ENCODE measurements around the gene ZRANB2. TPM values are rescaled to one million over a fixed set of nuclear protein-coding genes. Genes with fewer than 3 reads are reported as not detected.

ZRANB2 gene
- polyA plus RNA-seq, 2 of the 4 experiments (the other 2 are of a cell fraction), result 47.9 to 87.6 TPM

DNA sequence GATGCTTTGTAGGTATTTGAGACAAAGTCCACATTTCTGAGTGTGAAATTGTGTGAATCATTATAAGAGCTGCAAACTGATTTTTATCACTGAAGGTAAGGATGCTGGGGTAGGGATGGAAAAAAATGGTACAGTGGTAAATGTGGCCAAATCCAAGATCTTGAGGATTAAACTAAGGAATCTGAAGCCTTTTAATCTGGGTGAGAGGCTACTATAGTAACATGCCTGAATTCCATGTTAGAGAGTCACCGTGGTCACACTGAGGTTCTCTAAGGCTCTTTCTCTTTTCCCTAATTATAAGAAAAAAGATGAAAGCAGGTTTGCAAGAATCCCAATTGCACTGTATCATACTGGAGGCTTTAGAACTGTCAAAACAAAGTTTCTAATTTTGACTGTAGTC, 50.8 kb downstream of the ZRANB2 start:
- no peak for DNase-seq (ENCODE audit: low read depth in 1 of 2, low spot score in 1 of 2)

GRCh38 chr1:71028981-71029380, 51.9 kb downstream of the ZRANB2 start:
- H3K27ac ChIP-seq, result no peak overlapping the region
- ATAC-seq (no peak), FAIRE-seq (no peak), DNase-seq (ENCODE audit: low read depth in 1 of 2, low spot score in 1 of 2) (no peak)
- no peaks in the 10 kb centered on the region for H3K4me1 ChIP-seq
- ChIA-PET CTCF (no interaction called here), POLR2A (no interaction called here)
- 16% methylated on average over 1 of the region's 1 CpG for WGBS (ENCODE audit: missing lambda C conversion rate)
- no peaks in the 10 kb centered on the region for H3K9me3 ChIP-seq
- H3K4me2 ChIP-seq, result no peak overlapping the region
- H3K4me3 ChIP-seq, result no peak overlapping the region
- no peak for TF ChIP-seq EP300 (IDR thresholded peaks at IDR 0.05)
- TF ChIP-seq SMC3 (IDR thresholded peaks at IDR 0.05), result no peak
- TF ChIP-seq MAZ (IDR thresholded peaks at IDR 0.05; ENCODE audit: borderline replicate concordance, low read depth, low read length), result no peak
- no peak for TF ChIP-seq SREBF2 (IDR thresholded peaks at IDR 0.05)
- TF ChIP-seq HOXB13 (CRISPR knock-in tag; IDR thresholded peaks at IDR 0.05; ENCODE audit: low read depth), result no peak
- TF ChIP-seq, protein P1, sequence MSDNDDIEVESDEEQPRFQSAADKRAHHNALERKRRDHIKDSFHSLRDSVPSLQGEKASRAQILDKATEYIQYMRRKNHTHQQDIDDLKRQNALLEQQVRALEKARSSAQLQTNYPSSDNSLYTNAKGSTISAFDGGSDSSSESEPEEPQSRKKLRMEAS (IDR thresholded peaks at IDR 0.05), result no peak
- no peak for TF ChIP-seq NFE2L2 (conservative IDR thresholded peaks at IDR 0.05; ENCODE audit: low read length)
- no peak for TF ChIP-seq ZC3H11A (IDR thresholded peaks at IDR 0.05)
- no peak for TF ChIP-seq RFX5 (IDR thresholded peaks at IDR 0.05)
- no peak for TF ChIP-seq MAFK (IDR thresholded peaks at IDR 0.05; ENCODE audit: partially characterized antibody)
- TF ChIP-seq RCOR1 (IDR thresholded peaks at IDR 0.05; ENCODE audit: low read depth, low read length), result no peak
- no peak for TF ChIP-seq EHF (CRISPR knock-in tag; IDR thresholded peaks at IDR 0.05)
- no peak for TF ChIP-seq FOSL2 (IDR thresholded peaks at IDR 0.05)
- TF ChIP-seq FOSL2 (CRISPR knock-in tag; IDR thresholded peaks at IDR 0.05), result no peak
- no peak for TF ChIP-seq GATA3 (IDR thresholded peaks at IDR 0.05; ENCODE audit: borderline replicate concordance)
- TF ChIP-seq CTCF (IDR thresholded peaks at IDR 0.05), result no peak
- no peak for TF ChIP-seq PHF8 (IDR thresholded peaks at IDR 0.05; ENCODE audit: borderline replicate concordance, low read depth)
- no peak for TF ChIP-seq ZSCAN20 (CRISPR knock-in tag; IDR thresholded peaks at IDR 0.05)
- TF ChIP-seq HOXA7 (CRISPR knock-in tag; IDR thresholded peaks at IDR 0.05), result no peak
- no peak for TF ChIP-seq BHLHE40 (IDR thresholded peaks at IDR 0.05; ENCODE audit: low read depth, low read length)

More for the DNA sequence above, 50.8 kb downstream of the ZRANB2 start:
- FAIRE-seq (no peak), ATAC-seq (no peak)
- TF ChIP-seq NPAS2 (CRISPR knock-in tag; IDR thresholded peaks at IDR 0.05; ENCODE audit: borderline replicate concordance) (no peak), CTCF (IDR thresholded peaks at IDR 0.05) (no peak), RFX5 (IDR thresholded peaks at IDR 0.05) (no peak), CBX8 (IDR thresholded peaks at IDR 0.05) (no peak), ZFP36 (IDR thresholded peaks at IDR 0.05; ENCODE audit: borderline replicate concordance, partially characterized antibody) (no peak), RCOR1 (IDR thresholded peaks at IDR 0.05; ENCODE audit: low read depth, low read length) (no peak), JUN (IDR thresholded peaks at IDR 0.05) (no peak), ELK1 (IDR thresholded peaks at IDR 0.05; ENCODE audit: low read depth, low read length) (no peak), MAFK (IDR thresholded peaks at IDR 0.05; ENCODE audit: partially characterized antibody) (no peak), JUNB (IDR thresholded peaks at IDR 0.05) (no peak)
- TF ChIP-seq, protein P2, sequence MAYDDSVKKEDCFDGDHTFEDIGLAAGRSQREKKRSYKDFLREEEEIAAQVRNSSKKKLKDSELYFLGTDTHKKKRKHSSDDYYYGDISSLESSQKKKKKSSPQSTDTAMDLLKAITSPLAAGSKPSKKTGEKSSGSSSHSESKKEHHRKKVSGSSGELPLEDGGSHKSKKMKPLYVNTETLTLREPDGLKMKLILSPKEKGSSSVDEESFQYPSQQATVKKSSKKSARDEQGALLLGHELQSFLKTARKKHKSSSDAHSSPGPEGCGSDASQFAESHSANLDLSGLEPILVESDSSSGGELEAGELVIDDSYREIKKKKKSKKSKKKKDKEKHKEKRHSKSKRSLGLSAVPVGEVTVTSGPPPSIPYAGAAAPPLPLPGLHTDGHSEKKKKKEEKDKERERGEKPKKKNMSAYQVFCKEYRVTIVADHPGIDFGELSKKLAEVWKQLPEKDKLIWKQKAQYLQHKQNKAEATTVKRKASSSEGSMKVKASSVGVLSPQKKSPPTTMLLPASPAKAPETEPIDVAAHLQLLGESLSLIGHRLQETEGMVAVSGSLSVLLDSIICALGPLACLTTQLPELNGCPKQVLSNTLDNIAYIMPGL (CRISPR knock-in tag; IDR thresholded peaks at IDR 0.05; ENCODE audit: borderline replicate concordance), result no peak
- no peak overlapping the region for H3K27ac ChIP-seq
- no peak overlapping the region for H3K4me2 ChIP-seq
- ChIA-PET CTCF (no interaction called here), POLR2A (no interaction called here)
- no peak overlapping the region for H3K4me3 ChIP-seq
- no peaks in the 10 kb centered on the region for H3K9me3 ChIP-seq
- 27% methylated on average over 1 of the region's 1 CpG for WGBS (ENCODE audit: missing lambda C conversion rate)
- H3K4me1 ChIP-seq, result no peaks in the 10 kb centered on the region
